Omental fat pad (tissue), 4 donors: ENCODE results near the gene C1orf105. TPM values are rescaled to one million over a fixed set of nuclear protein-coding genes. Genes with fewer than 3 reads are reported as not detected.

Experiments
- ATAC-seq: fragments of 150-250 bp; one replicate; pipeline ENCODE4 v1.9.1; 2016; ENCODE audit warnings: mild to moderate bottlenecking, moderate library complexity; ENCODE audit not compliant: low FRiP score
- DNase-seq: peaks from one replicate; pipeline ENCODE4 v3.0.0-alpha.2; 2019; ENCODE audit warnings: low spot score
- CTCF ChIP-seq, 3 donors: fragments of 450-650 bp; IDR thresholded peaks; one replicate each; pipeline ENCODE4 v1.5.1; 2016 to 2017; ENCODE audit warnings: antibody characterized with exemption in 3 of 3, mild to moderate bottlenecking in 3 of 3, moderate library complexity in 2 of 3
- total RNA-seq, 4 donors: library from RNA; depleted of rRNA; stranded (reverse); fragments of >200 nt; gene quantifications; one replicate each; pipeline ENCODE4 v1.1.0, GENCODE V29; 2016

Gene C1orf105
- total RNA-seq, 4 donors from 2014 or later: not detected

DNA sequence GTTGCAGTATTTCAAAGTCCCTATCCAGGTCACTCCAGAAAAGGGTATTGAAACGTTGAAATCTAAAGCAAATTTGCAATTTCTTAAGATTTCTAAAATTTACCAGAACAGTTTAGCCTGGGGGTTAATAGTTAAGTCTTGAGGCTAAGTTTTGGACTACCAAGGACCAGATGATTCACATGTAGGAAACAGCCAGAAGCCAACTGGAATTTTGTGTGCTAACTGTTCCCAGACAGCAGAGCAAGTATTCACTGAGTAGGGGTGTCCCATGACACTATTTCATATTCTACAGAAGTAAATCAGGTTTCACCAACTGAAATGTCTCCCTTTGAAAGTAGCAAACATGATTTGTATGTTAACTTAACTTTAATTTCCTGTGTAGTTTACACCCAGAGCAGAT is 11.5 kb upstream of the C1orf105 start:
- ATAC-seq (no peak), DNase-seq (no peak)
- TF ChIP-seq CTCF (IDR thresholded peaks at IDR 0.05): no peak

- ATAC-seq: no peak
- no peak for TF ChIP-seq CTCF (IDR thresholded peaks at IDR 0.05)
Measured at GRCh38 chr1:172410027-172410426, 10.5 kb upstream of the C1orf105 start.

DNA sequence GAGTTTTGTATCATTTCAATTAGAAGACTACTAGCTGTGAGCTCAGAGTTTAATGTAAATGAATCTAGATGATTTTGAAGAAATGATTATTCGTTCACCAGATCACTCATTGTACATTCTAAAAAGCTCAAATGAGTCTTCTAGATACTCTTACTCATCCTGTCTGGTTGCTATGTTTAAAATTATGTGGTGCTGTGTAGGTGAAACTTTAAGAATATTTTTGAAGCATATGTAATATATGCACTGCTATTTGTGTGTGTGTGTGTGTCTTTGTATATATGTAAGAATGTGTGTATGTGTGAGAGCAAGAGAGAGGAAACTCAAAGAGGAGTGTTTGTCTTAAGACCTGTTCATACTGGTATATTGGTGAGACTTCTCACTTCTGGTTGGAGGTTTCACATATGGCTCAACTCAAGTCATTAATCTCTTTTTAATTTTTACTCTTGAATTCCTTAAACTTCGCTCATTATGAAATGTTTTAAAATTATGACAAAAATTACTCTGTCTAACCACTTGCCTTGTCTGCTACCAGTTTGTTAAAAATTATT is 8.6 kb upstream of the C1orf105 start:
- ATAC-seq (no peak), DNase-seq (no peak)
- TF ChIP-seq CTCF (IDR thresholded peaks at IDR 0.05): no peak

More at GRCh38 chr1:172410027-172410426, 10.5 kb upstream of the C1orf105 start:
- no peak for DNase-seq

GRCh38 chr1:172414331-172414730 is 6.2 kb upstream of the C1orf105 start:
- no peak for ATAC-seq
- DNase-seq: no peak
- TF ChIP-seq CTCF (IDR thresholded peaks at IDR 0.05): no peak

DNA sequence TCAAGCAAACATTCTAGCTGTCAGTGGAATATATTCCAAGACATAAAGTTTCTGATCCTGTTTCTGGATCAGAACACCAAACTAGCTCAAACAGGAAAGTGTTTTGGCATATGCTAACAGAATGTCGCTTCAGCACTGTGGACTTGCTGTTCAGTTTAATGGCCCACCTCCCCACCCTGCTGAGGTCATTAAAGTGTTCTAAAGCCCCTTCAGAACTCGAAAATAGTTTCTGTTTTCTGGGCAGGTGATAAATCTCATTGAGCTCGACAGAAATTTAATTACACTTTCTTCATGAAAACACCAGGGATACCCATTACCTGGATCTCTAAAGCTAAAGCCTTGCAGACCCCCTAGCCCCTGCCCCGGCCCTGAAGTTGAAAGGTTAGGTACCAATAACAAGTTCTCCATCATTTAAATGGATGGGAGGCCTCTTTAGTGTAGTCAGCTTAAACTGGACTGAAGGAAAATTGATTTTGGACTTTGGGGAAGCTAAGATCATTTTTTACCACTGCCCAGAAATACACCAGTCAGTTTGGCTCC is 3.9 kb upstream of the C1orf105 start:
- DNase-seq (no peak), ATAC-seq (no peak)
- TF ChIP-seq CTCF (IDR thresholded peaks at IDR 0.05): no peak

- ATAC-seq: peak; percentile 66
- DNase-seq: no peak
- TF ChIP-seq CTCF (IDR thresholded peaks at IDR 0.05): no peak
Measured at GRCh38 chr1:172417557-172417956, 2.9 kb upstream of the C1orf105 start.

DNA sequence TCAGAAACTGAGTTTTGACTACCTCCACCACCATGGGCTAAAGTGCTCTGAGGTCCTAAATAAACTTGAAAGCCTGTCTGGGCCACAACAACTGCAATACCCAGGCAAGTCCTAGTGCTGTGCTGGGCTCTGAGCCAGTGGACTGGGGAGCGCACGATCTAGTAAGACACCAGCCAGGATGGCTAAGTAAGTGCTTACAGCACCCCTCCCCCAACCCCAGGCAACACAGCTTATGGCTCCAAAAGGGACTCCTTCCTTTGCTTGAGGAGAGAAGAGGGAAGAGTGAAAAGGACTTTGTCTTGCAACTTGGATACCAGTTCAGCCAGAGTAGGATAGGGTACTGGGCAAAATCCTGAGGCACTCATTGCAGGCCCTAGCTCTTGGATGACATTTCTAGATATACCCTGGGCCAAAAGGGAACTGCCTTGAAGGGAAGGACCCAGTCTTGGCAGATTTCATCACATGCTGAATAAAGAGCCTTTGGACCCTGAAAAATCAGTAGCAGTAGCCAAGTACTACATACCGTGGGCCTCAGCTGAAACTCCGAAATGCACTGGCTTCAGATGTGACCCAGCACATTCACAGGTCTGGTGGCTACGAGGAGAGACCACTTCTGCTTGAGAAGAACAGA is 1.6 kb downstream of the C1orf105 start:
- TF ChIP-seq CTCF (IDR thresholded peaks at IDR 0.05): no peak
- no peak for DNase-seq
- ATAC-seq: no peak
